Psoas muscle (tissue), 8 donors: ENCODE data around the gene CSKMT. TPM values are rescaled to one million over a fixed set of nuclear protein-coding genes. Genes with fewer than 3 reads are reported as not detected.

Source experiments
- ATAC-seq, 4 donors: fragments of 200-7000 bp; cut with Tn5 transposase; one replicate each; pipeline ENCODE4 v1.9.1; 2020; ENCODE audit warnings: moderate library complexity in 3 of 4, mild to moderate bottlenecking in 2 of 4
- DNase-seq, 2 donors: peaks; one replicate each; pipeline ENCODE4 v3.0.0-alpha.2; 2020
- H3K27ac ChIP-seq: fragments of 200-600 bp; one replicate; pipeline ENCODE4 v1.8.0; 2022
- H3K27me3 ChIP-seq, 3 donors: fragments of 200-600 bp in 1 of 3; one replicate each; pipeline versions ENCODE4 v1.6.1 to v1.8.0; 2013 to 2022; ENCODE audit warnings: low read length in 2 of 3, mild to moderate bottlenecking in 2 of 3, moderate library complexity in 1 of 3; ENCODE audit not compliant: insufficient read depth in 3 of 3
- H3K36me3 ChIP-seq, 2 donors: fragments of 200-600 bp in 1 of 2; one replicate each; pipeline versions ENCODE4 v1.6.1 to v1.8.0; 2013 to 2022; ENCODE audit warnings: low read depth in 1 of 2, mild to moderate bottlenecking in 1 of 2, moderate library complexity in 1 of 2; ENCODE audit not compliant: insufficient read depth in 1 of 2
- H3K4me1 ChIP-seq: fragments of 200-600 bp; one replicate; pipeline ENCODE4 v1.8.0; 2022
- H3K4me3 ChIP-seq: fragments of 200-600 bp; one replicate; pipeline ENCODE4 v1.8.0; 2022; ENCODE audit warnings: mild to moderate bottlenecking
- H3K9me3 ChIP-seq: fragments of 200-600 bp; one replicate; pipeline ENCODE4 v1.8.0; 2022
- CTCF ChIP-seq: fragments of 200-600 bp; IDR thresholded peaks from one replicate; pipeline ENCODE4 v1.8.0; 2022; ENCODE audit warnings: antibody characterized with exemption
- WGBS, 3 donors: extraction: QIAGEN DNeasy Blood & Tissue Kit; methylation state at CpG; one replicate each; pipeline versions ENCODE4 v1.1.6 to v1.1.7; 2013; 5-methylcytosine and 5-hydroxymethylcytosine counted together
- intact Hi-C, 2 donors: fragments of 100-400 bp; cut with DNase I; formaldehyde crosslinking; loops; one replicate each; pipeline versions ENCODE4 v1.11.0 to v1.14.2; 2022
- polyA plus RNA-seq, 3 donors: library from polyadenylated mRNA; stranded (reverse); fragments of 200-250 nt; gene quantifications; one replicate each; pipeline ENCODE4 v1.2.3, GENCODE V29; 2013
- total RNA-seq, 4 donors: library from RNA; stranded (reverse); fragmentation: NEBNext Ultra II Directional in 2 of 4; extraction: Animal tissue kit (Norgen Biotek cat#: 25700) in 2 of 4; gene quantifications; one replicate each; pipeline versions ENCODE4 v1.2.1 to v1.2.4, GENCODE V29; 2021 to 2023
- donor health status: healthy with polysubstance abuse.
- donor health status: DM: no; HTN: no; CAD: no; lungs with moderate emphysema.
- donor health status: Bipolar disorder and iron deficiency.
- donor health status: healthy.
- donor health status: DM: yes; HTN: yes; CAD: no.
- donor health status: DM: no; HTN: no; CAD: no.
- donor health status: DM: no; HTN: no; CAD: no.
- donor health status: DM: yes; HTN: yes; CAD: no.

CSKMT gene
- total and polyA plus RNA-seq, 7 donors: 3.8 to 12.8 (median 8.0) TPM

- 75 to 82% (median 75%) methylated on average over 8 of the region's 8 CpGs for WGBS, 3 donors
- ATAC-seq: no peak
- intact Hi-C loops: no loop called here
- H3K27ac ChIP-seq: no peak overlapping the region
- TF ChIP-seq CTCF: no peak
- peaks cover 24% of the 10 kb centered on the region for H3K4me1 ChIP-seq
- no peaks in the 10 kb centered on the region for H3K27me3 ChIP-seq
- no peak overlapping the region for H3K4me3 ChIP-seq
- no peaks in the 10 kb centered on the region for H3K9me3 ChIP-seq
- peaks cover 0 to 48% of the 10 kb centered on the region in 2 donors for H3K36me3 ChIP-seq
- DNase-seq: no peak
These were observed 20.9 kb upstream of the CSKMT start for GRCh38 chr11:62644220-62644619.

DNA sequence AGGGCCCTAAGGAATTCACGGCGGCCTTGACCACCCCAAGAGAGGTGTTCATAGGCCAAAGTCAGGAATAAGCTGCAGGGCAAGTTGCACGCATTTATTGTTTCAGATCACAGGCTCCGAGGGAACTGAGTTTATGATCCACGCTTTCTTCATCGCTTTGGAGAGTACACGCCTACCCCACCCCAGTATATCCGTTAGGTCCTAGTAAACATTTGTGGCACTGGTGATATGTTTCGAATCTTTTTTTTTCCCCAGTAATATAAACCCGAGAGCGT is 19.5 kb upstream of the CSKMT start:
- Histone ChIP-seq H3K4me1 (peaks cover 24% of the 10 kb centered on the region), H3K9me3 (no peaks in the 10 kb centered on the region), H3K4me3 (peak overlapping the region; percentile 100), H3K27me3 (no peaks in the 10 kb centered on the region), H3K27ac (peak overlapping the region; percentile 97), H3K36me3 (peaks cover 0 to 54% of the 10 kb centered on the region in 2 donors)
- ATAC-seq (no peak), DNase-seq (no peak)
- no peak for TF ChIP-seq CTCF
- intact Hi-C loops: no loop called here
- 9 to 14% (median 10%) methylated on average over 11 of the region's 11 CpGs for WGBS, 3 donors

- peak; percentile 98 to 99 (median 99) for ATAC-seq
- 0% methylated on average over 63 to 73 of the region's 73 CpGs for WGBS, 3 donors
- intact Hi-C loops: no loop called here
These were observed 18.9 kb upstream of the CSKMT start, which contains the start of gene GANAB for GRCh38 chr11:62645946-62646824. GANAB (minus strand) TSS chr11:62646613; CDS start chr11:62646599, 14 bp downstream.

DNA sequence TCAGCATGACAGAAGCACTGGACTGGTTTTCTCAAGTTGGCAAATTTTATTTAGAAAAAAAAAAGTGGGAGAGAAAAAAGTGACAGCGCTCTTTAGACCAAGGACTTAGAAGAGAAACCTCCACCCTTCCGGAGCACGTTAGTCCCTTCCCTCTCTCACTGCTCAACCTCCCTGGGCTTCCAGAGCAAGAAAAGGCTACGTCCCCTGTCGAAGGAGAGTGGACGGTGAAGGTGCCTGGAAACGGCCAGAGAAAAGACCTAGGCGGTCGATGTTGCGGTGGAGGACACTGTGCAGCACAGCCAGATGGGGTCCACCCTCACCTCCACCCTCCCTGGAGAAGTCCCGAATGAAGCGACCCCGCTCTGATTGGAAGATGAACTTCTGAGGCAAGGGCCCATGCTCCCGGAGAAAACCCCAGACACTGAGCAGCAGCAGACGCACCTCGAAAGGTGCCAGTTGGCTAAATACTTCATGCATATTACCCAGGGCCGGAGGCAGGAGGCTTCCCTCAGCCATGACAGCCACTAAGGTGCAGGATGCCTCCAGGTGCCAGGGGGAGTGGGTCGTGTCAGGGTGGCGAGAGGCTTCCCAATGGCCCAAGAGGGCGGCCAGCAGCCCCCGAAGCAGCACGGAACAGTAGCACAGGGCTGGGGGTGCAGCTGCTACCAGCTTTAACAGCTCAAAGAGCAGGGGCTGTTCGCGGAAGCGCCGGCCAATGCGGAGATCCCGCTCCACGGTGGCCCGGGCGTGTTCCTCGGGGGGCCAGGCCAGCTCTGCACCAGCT is 18.1 kb upstream of the CSKMT start:
- peaks cover 0 to 54% of the 10 kb centered on the region in 2 donors for H3K36me3 ChIP-seq

More at GRCh38 chr11:62645946-62646824, 18.9 kb upstream of the CSKMT start, which contains the start of gene GANAB:
- peak within 1 kb of the TSS; percentile 100 for H3K4me3 ChIP-seq
- H3K27ac ChIP-seq: peak within 1 kb of the TSS; percentile 97
- no peak for TF ChIP-seq CTCF
- H3K9me3 ChIP-seq: no peaks in the 10 kb centered on the region
- H3K36me3 ChIP-seq: peaks cover 0 to 54% of the 10 kb centered on the region in 2 donors
- no peaks in the 10 kb centered on the region for H3K27me3 ChIP-seq
- H3K4me1 ChIP-seq: peaks cover 24% of the 10 kb centered on the region
- peak; percentile 100 for DNase-seq

More for the DNA sequence above, 18.1 kb upstream of the CSKMT start:
- peaks cover 30% of the 10 kb centered on the region for H3K4me1 ChIP-seq
- peak overlapping the region; percentile 100 for H3K4me3 ChIP-seq
- intact Hi-C loops: no loop called here
- H3K9me3 ChIP-seq: no peaks in the 10 kb centered on the region
- no peak for TF ChIP-seq CTCF
- 44 to 57% (median 50%) methylated on average over 30 to 32 of the region's 32 CpGs for WGBS, 3 donors
- ATAC-seq (peak in 1 of 4 donors; percentile 4), DNase-seq (no peak)
- H3K27me3 ChIP-seq: no peaks in the 10 kb centered on the region
- peak overlapping the region; percentile 97 for H3K27ac ChIP-seq
